HUDEP-2 (cell line): ENCODE measurements around the gene PPP4C.
A peak's percentile ranks its signal among the peaks of the same experiment; 100 is the strongest.
"Not testable (repeated sequence)": the region's sequence is repeated elsewhere in the genome, so short reads cannot be mapped to it uniquely, and the experiment has no call there.

ENCODE experiments used
- DNase-seq, 76 experiments: peaks; one replicate each; lab custom pipeline; 2025; ENCODE audit not compliant: unreplicated experiment in 76 of 76; lab: John Stamatoyannopoulos, UW

PPP4C gene

DNA sequence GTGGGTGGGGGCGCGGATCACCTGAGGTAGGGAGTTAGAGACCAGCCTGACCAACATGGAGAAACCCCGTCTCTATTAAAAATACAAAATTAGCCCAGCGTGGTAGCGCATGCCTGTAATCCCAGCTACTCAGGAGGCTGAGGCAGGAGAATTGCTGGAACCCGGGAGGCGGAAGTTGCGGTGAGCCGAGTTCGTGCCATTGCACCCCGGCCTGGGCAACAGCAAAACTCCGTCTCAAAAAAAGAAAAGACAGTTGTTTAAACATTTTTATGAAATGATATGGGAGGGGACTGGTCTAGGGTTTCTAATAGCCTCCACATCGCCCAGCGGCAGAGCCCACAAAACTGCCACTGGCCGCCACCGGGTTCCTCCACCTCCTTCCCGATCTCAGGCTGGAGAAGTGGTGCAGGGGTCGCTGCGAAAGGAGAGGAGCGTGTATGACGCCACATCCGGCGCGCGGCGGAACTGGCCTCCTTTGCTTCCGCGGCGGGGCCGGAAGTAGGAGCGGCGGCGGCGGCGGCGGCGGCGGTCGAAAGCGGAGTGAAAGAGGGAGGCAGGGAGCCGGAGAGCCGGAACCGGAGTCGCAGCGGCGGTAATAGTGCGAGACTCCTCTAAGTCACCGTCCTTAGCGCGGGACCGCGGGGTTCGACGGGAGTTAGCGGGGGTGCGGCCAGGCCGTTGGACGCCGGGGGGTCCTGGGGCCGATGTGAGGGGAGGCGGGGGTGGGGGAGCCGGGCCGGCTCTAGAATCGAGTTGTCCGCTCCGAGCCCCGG is at the start of gene PPP4C:
Gene PPP4C, plus strand, starts transcription at position 492 of the 773 bp plus-strand sequence. CDS start 384 bp downstream, outside the sequence.
- peak in 71 of 76 experiments; percentile 12 to 87 (median 73) for DNase-seq

DNA sequence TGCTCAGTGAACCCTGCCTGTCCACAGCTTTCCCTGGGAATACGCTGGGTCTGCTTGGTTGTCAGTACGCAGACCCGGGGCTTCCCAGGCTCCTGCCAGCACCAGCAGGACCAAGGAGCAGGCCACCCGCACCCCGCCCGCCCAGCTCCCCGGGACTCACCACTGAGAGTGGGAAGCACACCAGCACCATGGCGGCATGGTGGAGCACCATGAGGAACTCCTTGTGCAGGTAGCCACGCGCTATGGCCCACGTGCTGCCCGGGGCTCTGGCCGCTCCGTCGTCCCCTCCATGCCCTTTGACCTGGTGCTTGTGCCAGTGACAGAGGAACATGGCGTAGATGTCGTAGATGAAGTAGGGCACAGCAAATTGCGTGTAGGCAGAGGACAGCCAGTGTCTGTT is 49.3 kb upstream of the PPP4C start:
- no peak for DNase-seq

DNA sequence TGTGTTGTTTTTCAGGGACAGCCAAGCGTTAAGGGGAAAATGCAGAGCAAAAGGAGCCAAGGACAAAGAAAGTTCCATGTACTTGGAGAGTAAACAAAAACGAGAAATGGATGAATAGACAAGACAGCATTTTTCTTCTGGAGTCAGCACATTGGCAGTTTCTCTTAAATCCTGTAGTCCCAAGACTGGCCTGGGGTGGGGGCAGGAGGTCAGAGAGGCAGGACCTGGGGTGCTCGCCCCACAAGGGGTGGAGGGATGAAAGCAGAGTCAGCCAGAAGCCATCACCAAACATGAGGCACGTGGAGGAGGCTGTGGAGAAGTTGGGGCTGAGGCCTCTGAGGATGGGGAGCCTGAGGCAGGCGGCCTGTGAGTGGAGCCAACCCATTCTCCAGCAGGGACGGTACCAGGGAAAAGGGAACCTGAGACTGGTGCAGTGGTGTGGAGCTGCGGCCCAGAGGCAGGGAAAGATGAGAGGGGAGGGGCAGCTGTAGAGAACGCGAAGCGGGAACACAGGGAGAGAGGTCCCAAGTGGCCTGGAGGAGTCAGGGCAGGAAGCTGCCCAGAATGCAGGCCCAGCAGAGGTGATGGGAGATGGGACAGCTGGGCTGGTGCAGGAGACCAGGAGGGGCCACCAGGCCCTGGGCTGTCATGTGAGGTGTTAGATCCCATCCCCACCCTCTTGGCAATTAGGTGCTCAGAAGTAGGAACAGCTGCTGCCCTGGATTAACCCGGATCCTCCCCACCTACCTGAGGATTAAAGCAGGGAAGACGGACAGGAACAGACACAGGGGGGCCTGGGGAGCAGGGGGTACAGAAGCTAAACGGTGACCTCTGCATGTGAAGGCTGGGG is 48.0 kb upstream of the PPP4C start:
- no peak for DNase-seq

DNA sequence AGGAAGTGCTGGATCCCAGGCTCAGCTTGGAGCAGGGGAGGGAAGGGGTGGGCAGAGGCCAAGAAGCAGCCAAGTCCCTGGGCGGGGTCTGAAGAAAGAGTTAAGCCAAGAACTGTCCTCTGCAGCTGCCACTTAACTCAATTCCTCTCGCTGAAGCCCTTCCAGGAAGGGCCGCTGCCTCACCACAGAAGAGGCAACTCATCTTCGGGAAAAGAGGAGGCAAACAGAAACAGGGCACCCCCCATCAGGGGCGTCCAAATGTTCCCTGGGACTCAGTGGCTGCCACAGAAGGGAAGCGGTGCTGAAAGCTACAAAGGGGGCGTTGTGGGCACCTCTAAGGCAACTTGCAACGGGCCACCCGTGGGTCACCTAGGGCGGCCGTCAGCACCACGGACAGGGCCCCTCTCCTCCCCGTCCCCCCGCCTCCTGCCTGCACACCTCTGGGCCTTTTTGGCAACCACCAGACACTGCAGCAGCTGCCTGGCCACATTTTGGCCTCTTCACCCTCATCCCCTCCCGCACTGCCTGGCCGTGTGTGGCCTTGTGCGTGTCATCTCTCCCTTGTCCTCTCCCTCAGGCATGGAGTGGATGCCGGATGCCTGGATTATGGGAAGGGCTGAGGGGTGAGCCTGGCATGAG is 47.2 kb upstream of the PPP4C start:
- DNase-seq: peak in 9 of 76 experiments; percentile 6 to 33 (median 15)

DNA sequence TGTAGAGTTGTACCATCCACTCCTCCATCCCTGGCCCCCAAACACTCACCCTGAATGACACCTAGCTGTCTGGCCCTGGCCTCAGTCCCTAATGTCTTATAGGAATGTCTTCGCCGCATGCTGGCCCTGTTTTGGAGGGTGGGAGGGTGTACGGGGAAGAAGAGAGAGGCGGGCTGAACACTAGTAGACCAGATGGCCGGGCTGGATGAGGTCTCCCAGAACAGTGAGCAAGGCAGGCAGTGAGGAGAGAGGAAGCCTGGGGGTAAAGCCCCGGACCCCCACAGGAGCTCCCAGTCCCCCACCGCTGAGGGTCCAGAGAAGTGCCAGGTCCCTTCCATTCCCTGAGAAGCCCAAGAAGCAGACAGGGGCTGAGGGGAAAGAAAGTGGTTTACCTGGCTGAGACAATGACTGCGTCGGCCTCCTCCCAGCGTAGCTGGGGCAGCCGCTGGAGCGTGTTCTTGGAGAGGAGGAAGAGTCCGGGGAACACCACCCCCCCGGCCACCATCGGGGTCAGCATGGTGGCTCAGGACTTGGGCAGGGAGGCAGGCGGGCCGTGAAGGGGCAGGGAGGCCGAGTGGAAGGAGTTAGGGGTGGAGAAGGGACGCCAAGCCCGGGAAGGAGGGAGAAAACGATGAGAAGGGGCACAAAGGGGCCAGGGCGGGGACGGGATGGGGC is 45.6 kb upstream of the PPP4C start:
- DNase-seq: no peak

DNA sequence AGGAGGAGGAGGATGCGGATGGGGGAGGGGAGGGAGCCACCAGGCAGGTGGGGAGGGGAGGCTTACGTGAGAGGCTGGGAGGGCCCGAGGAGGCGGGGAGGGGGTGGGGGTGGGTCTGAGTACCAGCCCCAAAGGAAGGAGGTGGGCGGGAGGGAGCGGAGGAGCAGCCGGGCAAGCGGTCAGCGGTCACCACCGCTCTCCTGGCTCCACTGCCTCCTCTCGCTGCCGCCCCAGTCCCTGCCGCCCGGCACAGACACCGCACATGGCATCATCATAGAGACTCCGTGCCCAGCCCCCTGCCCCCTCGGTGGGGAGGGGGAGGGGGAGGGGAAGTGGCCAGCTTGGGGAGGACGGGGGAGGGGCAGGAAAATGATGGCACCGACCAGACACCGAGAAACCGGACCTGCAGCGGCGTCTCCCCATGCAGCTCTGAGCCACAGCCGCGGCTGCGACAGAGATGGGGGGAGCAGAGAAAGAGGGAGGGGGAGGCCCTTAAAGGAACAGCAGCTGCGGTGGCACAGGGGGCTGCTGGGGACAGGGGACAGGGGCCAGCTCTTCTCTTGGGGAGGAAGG is 44.9 kb upstream of the PPP4C start, which contains the start of gene TLCD3B:
Gene TLCD3B, minus strand, starts transcription at position 431 of the 573 bp plus-strand sequence. CDS start 744 bp downstream, outside the sequence.
- DNase-seq: no peak

DNA sequence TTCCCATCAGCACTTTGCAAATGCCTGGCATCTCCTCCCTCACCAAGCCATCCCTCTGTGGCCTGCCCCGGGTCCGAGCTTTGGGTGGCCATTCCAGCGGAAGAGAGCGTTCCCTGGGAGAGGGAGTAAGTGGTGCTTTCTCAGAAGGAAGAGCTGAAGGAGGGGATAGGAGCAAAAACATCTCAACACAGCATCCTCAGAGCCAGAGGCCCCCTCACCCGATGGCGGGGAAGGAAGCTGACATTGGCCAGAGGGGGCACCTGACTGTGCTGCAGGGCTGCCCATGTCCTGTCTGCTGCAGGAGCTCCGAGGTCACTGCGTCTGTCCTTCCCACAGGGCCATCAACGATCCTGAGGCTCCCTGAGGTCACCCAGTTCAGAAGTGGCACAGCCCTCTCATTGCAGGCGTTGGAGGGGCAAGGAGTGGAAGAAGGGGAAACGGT is 44.3 kb upstream of the PPP4C start:
- no peak for DNase-seq

DNA sequence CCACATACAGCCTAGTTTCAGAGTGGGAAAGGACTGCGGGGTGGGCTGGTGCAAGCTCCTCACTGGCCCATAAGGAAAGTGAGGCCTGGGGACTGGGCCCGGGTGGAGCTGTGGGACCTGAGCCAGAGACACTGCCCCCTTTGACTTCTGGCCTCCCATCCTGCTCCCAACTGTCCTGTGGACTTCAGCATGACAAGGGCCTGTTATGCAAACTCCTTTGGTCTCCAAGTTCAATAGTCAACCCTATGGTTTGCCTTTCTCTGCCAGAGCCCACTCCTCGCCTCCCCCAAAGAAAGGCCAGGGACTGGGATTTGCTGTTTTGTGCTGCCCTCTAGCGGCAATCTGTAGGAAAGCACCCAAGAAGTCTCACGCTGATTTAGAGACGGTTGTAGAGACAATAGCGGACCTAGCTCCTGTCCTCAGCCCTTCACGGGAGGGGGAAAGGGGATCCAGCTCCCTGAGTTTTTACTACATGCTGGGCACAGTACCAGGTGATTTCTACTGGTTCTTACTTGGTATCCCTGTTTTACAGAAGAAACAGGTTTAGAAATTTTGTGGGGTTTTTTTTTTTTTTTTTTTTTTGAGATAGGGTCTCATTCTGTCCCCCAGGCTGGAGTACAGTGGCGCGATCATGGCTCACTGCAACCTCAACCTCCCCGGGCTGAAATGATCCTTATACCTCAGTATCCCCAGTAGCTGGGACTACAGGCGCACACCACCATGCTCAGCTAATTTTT is 43.5 kb upstream of the PPP4C start:
- peak in 53 of 76 experiments; percentile 8 to 67 (median 35) for DNase-seq

DNA sequence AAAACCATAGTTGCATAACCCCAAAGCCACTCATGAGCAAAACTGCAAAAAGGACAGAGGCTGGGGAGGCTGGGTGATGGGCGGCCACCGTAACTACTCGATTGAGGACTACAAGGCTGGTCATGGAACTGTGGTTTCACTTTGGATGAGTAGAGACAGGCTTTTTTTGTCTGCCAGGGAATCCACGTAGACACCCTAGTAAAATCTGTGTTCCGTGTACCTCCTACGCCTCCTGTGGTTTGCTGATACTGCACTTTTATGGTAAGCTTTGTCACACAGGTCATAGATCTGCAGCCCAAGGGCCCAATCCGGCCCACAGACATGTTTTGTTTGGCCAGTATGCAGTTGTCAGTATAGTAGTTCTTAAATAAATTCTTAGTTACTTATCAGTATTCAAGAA is 42.5 kb upstream of the PPP4C start:
- DNase-seq: peak in 2 of 76 experiments; percentile 17 to 22

DNA sequence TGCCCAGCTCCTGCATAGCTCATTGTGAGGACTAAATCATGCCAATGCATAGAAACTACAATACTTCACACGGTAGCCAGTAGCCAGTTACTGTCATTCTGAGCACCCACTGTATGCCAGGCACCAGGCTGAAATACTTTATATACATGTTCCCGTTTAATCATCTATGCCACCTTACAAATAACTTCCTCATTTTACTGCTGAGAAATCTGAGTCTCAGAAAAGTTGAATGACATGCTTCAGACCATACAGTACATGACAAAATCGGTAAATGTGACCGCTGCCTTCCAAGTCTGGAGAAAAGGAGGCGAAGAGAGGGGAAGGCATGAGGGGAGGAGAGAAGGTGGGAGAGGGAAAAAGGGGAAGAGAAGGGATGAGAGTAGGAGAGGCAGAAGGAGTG is 35.6 kb upstream of the PPP4C start:
- DNase-seq: no peak

DNA sequence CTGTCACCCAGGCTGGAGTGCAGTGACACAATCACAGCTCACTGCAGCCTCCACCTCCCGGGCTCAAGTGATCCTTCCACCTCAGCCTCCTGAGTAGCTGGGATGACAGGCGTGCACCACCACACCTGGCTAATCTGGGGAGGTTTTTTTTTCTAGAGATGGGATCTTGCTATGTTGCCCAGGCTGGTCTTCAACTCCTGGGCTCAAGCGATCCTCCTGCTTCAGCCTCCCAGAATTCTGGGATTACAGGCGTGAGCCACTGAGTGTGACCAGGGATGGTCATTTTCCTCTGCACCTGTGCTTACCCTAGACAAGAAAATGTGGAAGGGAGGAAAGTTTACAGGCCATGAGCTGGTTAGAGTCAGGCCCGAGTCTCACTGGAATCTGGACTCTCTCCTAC is 35.1 kb upstream of the PPP4C start:
- DNase-seq: not testable (repeated sequence)

DNA sequence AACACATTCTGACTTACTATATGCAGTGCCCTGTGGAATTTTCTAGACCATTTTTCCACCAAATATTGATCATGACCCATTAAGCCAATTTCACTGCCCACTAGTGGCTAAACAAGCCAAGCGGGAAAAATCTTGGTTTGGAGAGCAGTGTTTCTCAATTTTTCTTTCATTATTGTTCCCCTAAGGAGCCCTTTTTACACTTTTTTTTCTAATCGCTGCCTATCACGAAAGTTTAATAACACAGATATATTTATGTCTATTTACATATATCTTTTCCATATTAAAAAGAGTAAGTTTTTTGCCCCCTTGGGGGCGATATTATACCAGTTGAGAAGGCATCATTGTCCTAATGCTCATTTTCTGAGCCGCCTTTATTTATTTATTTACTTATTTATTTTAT is 34.0 kb upstream of the PPP4C start:
- peak in 7 of 76 experiments; percentile 12 to 29 (median 21) for DNase-seq

DNA sequence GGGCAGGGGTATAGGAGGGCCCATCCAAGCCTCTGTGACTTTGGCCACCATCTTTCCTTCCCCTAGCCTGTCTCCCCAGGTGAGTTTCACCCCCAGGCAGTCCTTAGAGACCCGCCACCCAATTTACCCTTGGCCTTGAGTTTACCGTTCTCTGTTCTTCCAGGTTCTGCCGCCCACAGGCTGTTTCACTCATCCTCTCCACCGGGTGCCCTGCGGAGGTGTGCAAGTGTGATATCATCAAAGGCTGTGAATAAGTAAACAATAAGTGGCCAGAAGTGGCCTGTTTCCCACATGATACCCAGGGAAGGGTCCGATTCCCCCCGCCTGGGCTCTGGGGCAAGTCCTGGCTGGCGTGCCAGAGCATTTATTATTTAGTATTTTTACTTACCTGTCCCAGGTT is 29.6 kb upstream of the PPP4C start:
- no peak for DNase-seq

DNA sequence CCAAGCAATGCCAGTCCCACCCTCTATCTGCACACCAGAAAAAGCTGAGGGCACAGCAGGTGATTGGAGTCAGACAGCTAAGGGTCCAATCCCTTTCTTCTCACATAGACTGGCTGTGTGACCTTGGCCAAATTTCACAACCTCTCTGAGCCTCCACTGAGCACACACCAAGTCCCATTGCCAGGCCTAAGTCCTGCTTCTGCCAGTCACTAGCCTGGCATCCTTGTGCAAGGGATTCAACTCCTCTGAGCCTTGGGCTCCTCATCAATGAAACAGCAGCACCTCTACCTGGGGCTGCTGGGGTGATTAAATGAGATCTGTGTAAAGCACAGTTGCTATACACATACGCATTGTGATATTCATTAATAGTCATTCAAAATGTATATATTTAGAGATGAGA is 29.2 kb upstream of the PPP4C start:
- no peak for DNase-seq

DNA sequence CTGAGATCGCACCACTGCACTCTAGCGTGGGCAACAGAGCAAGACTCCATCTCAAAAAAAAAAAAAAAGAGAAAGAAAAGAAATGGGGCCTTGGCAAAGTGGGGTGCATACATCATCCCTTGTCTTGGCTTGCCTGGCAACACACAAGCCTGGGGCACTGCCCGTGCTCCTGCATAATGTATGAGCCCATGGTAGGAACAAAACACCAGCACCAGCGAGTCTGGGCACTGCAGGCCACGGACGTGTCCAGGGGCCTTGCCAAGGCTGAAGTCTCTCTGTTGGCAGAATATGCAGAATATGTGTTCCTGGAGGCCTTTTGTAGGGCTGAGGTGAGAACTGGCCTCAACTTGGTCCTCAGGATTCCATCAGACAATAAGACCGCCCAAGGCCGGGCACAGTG is 25.9 kb upstream of the PPP4C start:
- no peak for DNase-seq

DNA sequence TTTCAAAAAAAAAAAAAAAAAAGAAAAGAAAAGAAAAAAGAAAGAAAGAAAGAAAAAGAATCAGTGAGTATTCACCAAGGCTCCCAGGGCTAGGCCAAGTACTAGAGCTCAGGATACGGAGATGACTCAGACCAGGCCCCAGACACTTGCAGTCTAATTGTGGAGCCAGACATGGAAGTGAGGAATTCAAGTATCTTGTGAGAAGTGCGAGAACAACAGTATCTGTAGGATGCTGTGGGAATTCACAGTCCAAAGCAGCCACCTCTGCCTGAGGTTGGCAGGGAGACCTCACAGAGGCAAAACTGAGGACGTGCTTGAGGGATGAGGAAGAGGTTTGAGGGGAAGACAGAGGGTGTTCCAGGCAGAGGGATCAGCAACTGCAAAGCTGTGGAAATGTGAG is 24.3 kb upstream of the PPP4C start:
- no peak for DNase-seq

DNA sequence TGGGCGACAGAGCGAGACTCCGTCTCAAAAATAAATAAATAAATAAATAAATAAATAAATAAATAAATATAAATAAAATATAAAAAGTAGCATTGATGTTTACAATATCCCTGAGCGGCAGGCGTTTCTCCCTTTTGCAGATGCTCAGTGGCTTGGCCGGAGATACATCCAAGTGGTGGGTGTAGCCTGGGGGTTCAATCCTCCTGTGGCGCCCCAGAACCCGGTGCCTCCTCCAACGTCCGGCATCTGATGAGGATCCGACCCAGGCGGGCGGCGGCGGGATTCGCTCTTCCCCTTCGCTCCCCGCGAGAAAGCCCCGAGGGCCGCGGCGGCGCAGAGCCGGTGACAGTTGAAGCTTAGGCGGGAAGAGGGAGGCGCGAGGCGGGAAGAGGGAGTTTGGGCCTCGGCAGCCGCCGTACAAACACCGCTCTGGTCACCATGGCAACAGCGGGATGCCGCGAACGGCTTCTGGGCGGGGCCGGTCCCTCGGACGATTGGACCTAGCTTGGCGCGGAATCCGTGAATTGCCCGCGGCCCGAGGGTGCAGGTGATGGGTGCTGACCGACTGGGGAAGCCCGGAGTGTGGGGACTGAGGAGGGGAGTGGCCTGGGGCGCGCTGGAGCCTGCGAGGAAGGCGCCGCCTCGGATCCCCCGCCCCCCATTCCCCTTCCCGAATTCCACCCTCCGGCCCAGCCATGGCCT is 23.0 kb upstream of the PPP4C start:
- peak in 74 of 76 experiments; percentile 50 to 95 (median 88) for DNase-seq

DNA sequence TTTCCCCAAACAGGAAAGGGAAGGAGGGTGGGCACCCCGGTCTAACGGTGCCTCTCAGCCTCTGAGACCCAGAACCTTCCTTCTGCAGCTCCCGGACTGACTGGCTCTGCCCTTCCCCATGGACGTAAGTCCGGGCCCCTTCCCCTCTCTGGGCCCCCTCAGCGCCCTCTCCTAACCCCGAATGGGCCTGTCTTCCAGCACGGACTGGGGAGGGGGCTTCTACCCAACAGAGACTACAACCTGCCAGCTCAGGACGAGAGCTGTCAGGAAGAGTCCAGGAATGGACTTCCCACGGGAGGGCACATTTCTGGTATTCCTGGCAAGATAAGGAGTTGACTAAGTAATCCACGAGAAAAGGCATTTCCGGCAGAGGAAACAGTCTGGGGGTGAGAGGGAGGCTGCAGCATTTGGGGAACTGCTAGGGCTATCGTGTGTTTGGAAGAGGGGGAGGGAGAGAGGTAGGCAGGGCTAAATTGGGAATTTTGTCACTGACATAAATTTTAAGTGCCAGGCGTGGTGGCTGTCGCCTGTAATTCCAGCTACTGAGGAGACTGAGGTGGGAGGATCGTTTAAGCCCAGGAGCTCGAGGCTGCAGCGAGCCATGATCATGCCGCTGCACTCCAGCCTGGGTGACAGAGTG is 22.3 kb upstream of the PPP4C start:
- DNase-seq: no peak
